CD4-positive, alpha-beta T cell treated with Interleukin-17A for 1 hour (primary cell): ENCODE data around the gene ASAP3.

Source experiments
- DNase-seq: peaks from one replicate; pipeline ENCODE4 v3.0.0-alpha.2; 2020

ASAP3 gene

GRCh38 chr1:23422241-23422877 lies 61.6 kb downstream of the ASAP3 start:
- peak; percentile 47 for DNase-seq

DNA sequence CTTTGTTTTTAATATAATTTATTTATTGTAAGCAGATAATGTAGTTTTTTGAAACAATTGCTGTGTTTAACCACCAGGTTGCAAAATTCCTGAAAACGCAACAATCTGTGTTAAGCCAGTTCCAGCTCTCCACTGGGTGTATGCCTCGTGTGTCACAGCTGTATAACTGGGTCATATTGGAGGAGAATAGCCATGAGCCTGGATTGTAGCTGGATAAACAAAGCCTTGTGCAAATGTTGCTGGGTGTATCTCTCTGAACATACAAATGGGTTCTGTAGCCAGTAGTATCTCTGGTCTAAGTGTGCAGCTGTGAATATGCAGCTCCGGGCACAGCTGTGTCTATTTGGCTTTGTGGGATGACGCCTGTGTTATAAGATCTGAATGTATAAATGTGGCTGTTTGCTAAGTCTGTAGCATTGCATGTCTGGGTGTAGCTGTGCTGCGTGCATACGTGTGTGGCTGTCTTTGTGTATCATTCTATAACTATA lies 62.2 kb downstream of the ASAP3 start:
- no peak for DNase-seq

DNA sequence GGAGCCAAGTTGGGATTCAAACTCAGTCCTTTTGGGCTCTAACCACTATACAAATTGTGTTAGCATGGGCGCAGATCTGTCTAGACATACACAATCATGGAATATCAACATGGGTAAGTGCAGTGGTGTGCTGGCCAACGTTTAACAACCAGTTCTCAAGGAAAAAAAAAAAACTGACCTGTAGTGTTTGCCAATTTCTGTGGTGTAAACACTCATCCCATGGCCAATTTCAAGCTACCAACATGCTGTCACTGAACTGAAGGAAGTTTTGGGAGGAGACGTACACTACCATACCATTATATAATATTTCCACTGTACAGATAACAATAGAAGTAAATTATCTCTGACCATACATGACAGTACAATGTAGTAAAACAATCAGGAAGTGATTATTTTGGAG lies 62.6 kb downstream of the ASAP3 start:
- DNase-seq = no peak

- no peak for DNase-seq
Observed at GRCh38 chr1:23420778-23421177, 63.2 kb downstream of the ASAP3 start.

GRCh38 chr1:23419180-23419579 lies 64.8 kb downstream of the ASAP3 start:
- no peak for DNase-seq

- no peak for DNase-seq
Observed at GRCh38 chr1:23417570-23417969, 66.4 kb downstream of the ASAP3 start.

DNA sequence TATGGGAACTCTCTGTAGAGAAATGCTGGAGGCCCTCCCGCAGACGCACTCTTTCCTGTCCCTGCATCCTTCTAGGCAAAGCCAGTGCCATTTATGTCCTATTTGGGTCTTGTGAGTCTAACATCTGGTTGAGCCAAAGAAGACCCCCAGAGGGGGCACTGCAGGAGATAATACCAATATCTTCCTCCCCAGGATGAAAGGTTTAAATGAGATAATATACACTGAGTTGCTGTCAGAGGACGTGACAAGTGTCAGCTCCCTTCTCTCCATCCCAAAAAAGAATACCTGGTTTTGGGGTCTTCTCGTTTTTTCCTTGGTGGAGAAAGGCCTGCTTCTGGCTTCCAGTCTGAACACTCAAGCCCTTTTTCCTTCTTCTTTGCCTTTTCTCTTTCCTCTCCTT lies 67.0 kb downstream of the ASAP3 start:
- DNase-seq = no peak

- no peak for DNase-seq
Observed at GRCh38 chr1:23408797-23409290, 75.1 kb downstream of the ASAP3 start.

DNA sequence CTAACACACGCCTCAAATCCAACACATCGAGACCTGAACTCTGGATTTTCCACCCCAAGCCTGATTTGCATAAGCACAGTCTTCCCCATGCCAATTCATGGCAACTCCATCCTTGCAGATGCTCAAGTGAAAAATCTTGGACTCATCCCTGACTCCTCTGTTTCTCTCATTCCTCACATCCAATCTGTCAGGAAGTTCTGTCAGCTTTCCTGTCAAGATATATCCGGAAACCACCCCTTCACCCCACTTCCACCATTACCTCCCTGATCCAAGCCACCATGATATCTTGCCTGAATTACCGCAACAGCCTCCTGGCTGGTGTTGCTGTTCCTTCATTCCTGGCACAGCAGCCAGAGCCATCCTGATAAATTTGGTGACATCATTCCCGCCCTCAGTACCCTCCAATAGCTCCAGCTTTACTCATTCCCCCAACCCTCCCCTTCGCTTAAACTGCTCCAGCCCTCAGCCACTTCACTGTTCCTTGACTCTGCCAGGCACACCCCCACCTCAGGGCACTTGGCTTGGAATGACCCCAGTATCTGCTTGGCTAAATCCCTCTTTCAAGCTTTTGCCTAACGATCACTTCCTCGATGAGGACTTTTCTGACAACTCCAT lies 76.9 kb downstream of the ASAP3 start:
- no peak for DNase-seq

- no peak for DNase-seq
Observed at GRCh38 chr1:23405946-23406345, 78.0 kb downstream of the ASAP3 start.

DNA sequence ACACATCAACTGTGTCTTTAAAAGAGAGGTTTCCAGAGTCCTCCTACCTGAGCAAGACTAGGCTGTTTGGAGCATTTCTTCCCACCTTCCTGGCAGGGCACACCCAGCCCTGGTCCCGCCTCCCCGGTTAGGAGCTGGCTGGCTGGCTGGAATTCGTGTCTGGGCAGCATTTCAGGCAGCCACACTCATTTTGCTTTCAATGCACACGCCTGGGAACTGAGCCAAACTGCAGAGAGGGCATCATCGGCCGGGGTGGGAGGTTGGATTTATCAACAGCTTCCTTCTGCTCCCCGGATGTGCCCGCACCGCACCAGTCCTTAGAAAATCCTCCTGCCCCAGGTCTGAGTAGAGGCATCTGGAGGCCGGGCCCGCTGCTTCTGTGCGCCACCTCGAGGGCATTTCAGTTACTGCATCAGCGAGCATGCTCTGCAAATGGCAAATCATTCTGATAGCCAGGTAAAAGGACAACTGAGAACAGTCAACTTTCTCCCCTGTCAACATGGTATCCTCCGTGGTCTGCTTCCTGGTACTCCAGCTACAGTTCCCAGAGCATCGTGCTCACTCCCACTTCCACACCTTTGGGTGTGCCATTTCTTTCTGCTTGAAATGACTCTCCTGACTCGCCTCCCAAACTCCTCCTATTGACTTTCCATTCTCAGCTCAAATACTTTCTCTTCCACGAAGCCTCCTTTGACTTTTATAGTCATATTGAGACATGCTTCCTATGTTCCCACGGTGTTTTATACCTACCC lies 80.1 kb downstream of the ASAP3 start:
- DNase-seq = peak; percentile 81

GRCh38 chr1:23403355-23403734 lies 80.6 kb downstream of the ASAP3 start:
- DNase-seq = no peak

DNA sequence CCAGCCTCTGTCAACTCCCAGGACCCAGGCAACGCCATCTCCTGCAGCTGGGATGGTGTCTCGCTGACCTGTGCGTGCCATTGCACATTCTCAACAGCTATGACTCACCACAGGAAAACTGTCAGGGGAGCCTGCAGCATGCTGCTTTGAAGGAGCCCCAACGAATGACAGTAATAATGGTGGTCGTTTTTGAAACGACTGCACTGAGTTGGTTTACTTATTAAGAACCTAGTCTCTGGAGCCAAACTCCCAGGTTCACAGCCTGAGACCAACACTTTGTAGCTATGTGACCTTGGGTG lies 81.0 kb downstream of the ASAP3 start:
- DNase-seq = no peak

GRCh38 chr1:23402286-23403037 lies 81.5 kb downstream of the ASAP3 start:
- DNase-seq = no peak

DNA sequence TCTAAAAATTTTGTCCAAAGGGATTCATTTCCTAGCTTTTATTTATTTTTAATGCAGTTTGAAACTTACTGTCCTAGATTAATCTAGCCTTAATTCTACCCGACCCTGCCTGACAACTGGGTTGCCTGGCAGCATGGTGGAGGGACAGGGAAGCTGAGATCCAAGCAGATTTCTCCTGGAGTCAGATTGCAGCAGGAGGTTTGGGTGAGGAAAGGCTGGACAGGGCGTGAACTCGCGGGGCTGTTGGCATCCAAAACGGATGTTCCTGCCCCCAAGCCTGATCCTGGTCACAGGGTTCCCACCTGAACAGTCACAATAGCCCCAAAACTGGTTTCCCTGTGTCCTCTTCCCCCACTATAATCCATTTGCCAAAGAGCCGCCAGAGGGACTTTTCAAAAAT lies 82.7 kb downstream of the ASAP3 start:
- no peak for DNase-seq

DNA sequence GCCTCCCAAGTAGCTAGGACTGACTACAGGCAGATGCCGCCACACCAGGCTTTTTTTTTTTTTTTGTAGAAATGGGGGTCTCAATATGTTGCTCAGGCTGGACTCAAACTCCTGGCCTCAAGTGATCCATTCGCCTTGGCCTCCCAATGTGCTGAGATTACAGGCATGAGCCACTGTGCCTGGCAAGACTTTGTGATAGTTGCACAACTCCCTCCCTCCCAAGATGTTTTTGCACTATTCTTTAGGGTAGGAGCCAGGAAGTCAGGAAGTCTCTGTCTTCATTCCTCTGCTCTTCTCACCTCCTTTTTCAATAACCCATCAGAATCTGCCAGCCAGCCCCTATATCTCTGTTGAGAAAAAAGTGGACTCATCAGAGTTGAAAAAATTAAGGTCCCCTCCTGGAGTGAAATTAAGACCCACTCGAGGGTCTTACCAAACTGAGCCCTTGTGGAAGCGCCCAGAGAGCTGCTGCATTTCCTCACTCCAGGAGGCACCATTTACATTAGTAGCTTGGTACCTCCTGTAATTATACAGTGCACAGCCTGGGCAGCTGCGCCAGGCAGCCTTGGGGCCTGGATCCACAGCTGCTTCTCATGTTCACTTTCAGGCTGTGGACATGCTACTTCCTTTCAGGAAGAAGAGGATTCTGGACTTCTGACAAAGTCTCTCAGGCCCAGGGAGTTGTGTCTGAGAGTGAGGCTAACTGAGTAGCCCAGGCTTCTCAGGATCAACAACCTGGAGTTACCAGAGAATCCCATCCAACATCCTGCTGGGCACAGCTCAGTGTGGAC lies 83.5 kb downstream of the ASAP3 start:
- DNase-seq = no peak

DNA sequence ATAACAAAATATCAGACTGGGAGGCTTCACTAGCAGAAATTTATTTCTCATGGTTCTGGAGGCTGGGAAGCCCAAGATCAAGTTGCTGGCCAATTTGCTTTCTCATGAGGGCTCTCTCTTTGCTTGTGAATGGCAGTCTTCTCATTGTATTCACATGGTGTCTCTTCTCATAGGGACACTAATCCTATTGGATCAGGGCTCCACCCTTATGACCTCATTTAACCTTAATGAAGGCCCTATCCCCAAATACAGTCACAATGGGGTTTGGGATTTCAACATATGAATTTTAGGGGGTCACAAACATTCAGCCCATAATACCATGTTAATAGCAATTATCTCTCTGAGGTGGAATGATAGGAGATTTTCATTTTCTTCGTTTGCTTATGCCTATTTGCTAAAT lies 84.8 kb downstream of the ASAP3 start:
- DNase-seq = no peak

- no peak for DNase-seq
Observed at GRCh38 chr1:23397908-23398307, 86.1 kb downstream of the ASAP3 start.

DNA sequence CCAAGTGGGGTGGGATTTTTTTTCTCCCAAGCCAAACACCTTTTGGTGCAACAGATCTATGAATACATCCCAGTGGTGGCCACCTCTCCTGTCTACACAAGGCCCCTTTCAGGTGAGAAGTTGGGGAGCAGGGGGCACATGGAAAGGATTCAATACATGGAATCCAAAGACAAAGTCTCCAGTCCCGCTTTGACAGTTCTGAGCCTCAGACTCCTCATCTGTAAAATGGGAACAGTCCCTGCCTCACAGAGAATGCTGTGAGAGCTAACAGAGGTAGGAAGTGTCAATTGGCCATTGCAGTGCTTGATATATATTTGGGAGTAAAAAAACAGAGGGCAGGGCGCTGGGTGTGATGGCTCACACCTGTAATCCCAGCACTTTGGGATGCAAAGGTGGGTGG lies 87.6 kb downstream of the ASAP3 start:
- no peak for DNase-seq

- DNase-seq = no peak
Observed at GRCh38 chr1:23395849-23396248, 88.1 kb downstream of the ASAP3 start.

- no peak for DNase-seq
Observed at GRCh38 chr1:23395154-23395724, 88.7 kb downstream of the ASAP3 start.

- no peak for DNase-seq
Observed at GRCh38 chr1:23394684-23395083, 89.3 kb downstream of the ASAP3 start.
